H9 (cell line): Measurements from ENCODE around the gene GPD1. TPM values are rescaled to one million over a fixed set of nuclear protein-coding genes. Genes with fewer than 3 reads are reported as not detected.
A peak's percentile ranks its signal among the peaks of the same experiment; 100 is the strongest.

ENCODE experiments used
- DNase-seq: peaks from one replicate; pipeline ENCODE4 v3.0.0-alpha.2; 2017
- H2AFZ ChIP-seq: one replicate; pipeline ENCODE4 v1.6.1; 2013; ENCODE audit warnings: mild to moderate bottlenecking, low read length, control low read depth, moderate library complexity
- H2AK5ac ChIP-seq: 2 replicates; pipeline ENCODE4 v1.6.1; 2013; ENCODE audit warnings: low read length, control low read depth, mixed read lengths; ENCODE audit not compliant: insufficient read length
- H2BK120ac ChIP-seq: one replicate; pipeline ENCODE4 v1.6.1; 2013; ENCODE audit warnings: low read depth, mild to moderate bottlenecking, low read length, control low read depth, inconsistent platforms; ENCODE audit not compliant: poor library complexity, severe bottlenecking
- H2BK12ac ChIP-seq: 2 replicates; pipeline ENCODE4 v1.6.1; 2013; ENCODE audit warnings: low read length, control low read depth, mixed read lengths, low read depth; ENCODE audit not compliant: insufficient read length
- H2BK15ac ChIP-seq: 2 replicates; pipeline ENCODE4 v1.6.1; 2013; ENCODE audit warnings: low read depth, low read length, control low read depth
- H2BK20ac ChIP-seq: one replicate; pipeline ENCODE4 v1.6.1; 2013; ENCODE audit warnings: low read depth, mild to moderate bottlenecking, low read length, control low read depth, inconsistent platforms; ENCODE audit not compliant: poor library complexity, severe bottlenecking
- H2BK5ac ChIP-seq: 2 replicates; pipeline ENCODE4 v1.6.1; 2013; ENCODE audit warnings: low read length, control low read depth, mixed read lengths; ENCODE audit not compliant: insufficient read length
- H3K14ac ChIP-seq: 2 replicates; pipeline ENCODE4 v1.6.1; 2013; ENCODE audit warnings: low read length, control low read depth; ENCODE audit not compliant: insufficient read depth
- H3K18ac ChIP-seq: 2 replicates; pipeline ENCODE4 v1.6.1; 2013; ENCODE audit warnings: low read depth, mild to moderate bottlenecking, mixed read lengths, low read length, control low read depth; ENCODE audit not compliant: insufficient read length
- H3K23ac ChIP-seq: 2 replicates; pipeline ENCODE4 v1.6.1; 2013; ENCODE audit warnings: low read length, control low read depth, mixed read lengths, low read depth; ENCODE audit not compliant: insufficient read length
- H3K23me2 ChIP-seq: 2 replicates; pipeline ENCODE4 v1.6.1; 2013; ENCODE audit warnings: low read depth, mild to moderate bottlenecking, mixed read lengths, low read length, control low read depth; ENCODE audit not compliant: insufficient read length, poor library complexity, severe bottlenecking
- H3K27ac ChIP-seq: 2 replicates; pipeline ENCODE4 v1.5.1; 2013; ENCODE audit warnings: low read length, control low read depth, mixed read lengths, low read depth; ENCODE audit not compliant: insufficient read length
- H3K27me3 ChIP-seq: 2 replicates; pipeline ENCODE4 v1.6.1; 2013; ENCODE audit warnings: low read length, control low read depth, inconsistent platforms; ENCODE audit not compliant: insufficient read depth
- H3K4ac ChIP-seq: 2 replicates; pipeline ENCODE4 v1.6.1; 2013; ENCODE audit warnings: low read depth, mild to moderate bottlenecking, control low read depth, inconsistent platforms, low read length, moderate library complexity
- H3K4me1 ChIP-seq: 2 replicates; pipeline ENCODE4 v1.6.1; 2013; ENCODE audit warnings: low read length, control low read depth, inconsistent platforms; ENCODE audit not compliant: insufficient read depth
- H3K4me2 ChIP-seq: 2 replicates; pipeline ENCODE4 v1.6.1; 2013; ENCODE audit warnings: low read length, control low read depth, mixed read lengths; ENCODE audit not compliant: insufficient read length, insufficient read depth
- H3K56ac ChIP-seq: 2 replicates; pipeline ENCODE4 v1.6.1; 2013; ENCODE audit warnings: low read depth, mild to moderate bottlenecking, mixed read lengths, low read length, control low read depth; ENCODE audit not compliant: insufficient read length
- H3K79me1 ChIP-seq: 2 replicates; pipeline ENCODE4 v1.6.1; 2013; ENCODE audit warnings: low read depth, mild to moderate bottlenecking, moderate library complexity, low read length, control low read depth, inconsistent platforms; ENCODE audit not compliant: insufficient read depth, poor library complexity, severe bottlenecking
- H3K79me2 ChIP-seq: 2 replicates; pipeline ENCODE4 v1.6.1; 2013; ENCODE audit warnings: low read length, control low read depth, inconsistent platforms; ENCODE audit not compliant: insufficient read depth
- H3K9ac ChIP-seq: 2 replicates; pipeline ENCODE4 v1.6.1; 2013; ENCODE audit warnings: low read length, control low read depth, mixed read lengths; ENCODE audit not compliant: insufficient read length; ENCODE audit errors: extremely low read depth
- H3K9me3 ChIP-seq: one replicate; pipeline ENCODE4 v1.6.1; 2013; ENCODE audit warnings: low read depth, low read length, inconsistent platforms; ENCODE audit not compliant: control insufficient read depth
- H3T11ph ChIP-seq: one replicate; pipeline ENCODE4 v1.6.1; 2013; ENCODE audit warnings: mild to moderate bottlenecking, low read length, control low read depth, inconsistent platforms
- H4K20me1 ChIP-seq: one replicate; pipeline ENCODE4 v1.6.1; 2013; ENCODE audit not compliant: control insufficient read depth, insufficient read length, insufficient read depth
- H4K5ac ChIP-seq: 2 replicates; pipeline ENCODE4 v1.6.1; 2013; ENCODE audit warnings: low read depth, mild to moderate bottlenecking, mixed read lengths, low read length, control low read depth; ENCODE audit not compliant: insufficient read length
- H4K8ac ChIP-seq: replicated peaks from 2 replicates; pipeline ENCODE4 v1.6.1; 2013; ENCODE audit warnings: low read length, control low read depth, mixed read lengths, low read depth; ENCODE audit not compliant: insufficient read length
- H4K91ac ChIP-seq: 2 replicates; pipeline ENCODE4 v1.6.1; 2013; ENCODE audit warnings: low read depth, mild to moderate bottlenecking, moderate library complexity, mixed read lengths, low read length, control low read depth; ENCODE audit not compliant: insufficient read length
- H3K27ac Mint-ChIP-seq, 3 experiments: 2 replicates in 2 of 3; 3 replicates in 1 of 3; pipeline ENCODE4 v1.8.0; 2020 to 2021; ENCODE audit warnings: mixed read lengths in 3 of 3, mild to moderate bottlenecking in 1 of 3, moderate library complexity in 1 of 3
- H3K27me3 Mint-ChIP-seq: 2 replicates; pipeline ENCODE4 v1.8.0; 2021; ENCODE audit warnings: low read depth, mild to moderate bottlenecking, moderate library complexity, mixed read lengths
- H3K36me3 Mint-ChIP-seq, 3 experiments: 2 replicates in 2 of 3; 3 replicates in 1 of 3; pipeline ENCODE4 v1.8.0; 2020 to 2021; ENCODE audit warnings: low read depth in 3 of 3, mixed read lengths in 3 of 3; ENCODE audit not compliant: insufficient read depth in 1 of 3
- H3K4me1 Mint-ChIP-seq, 2 experiments: 2 replicates each; pipeline ENCODE4 v1.8.0; 2020; ENCODE audit warnings: mixed read lengths in 2 of 2
- H3K4me3 Mint-ChIP-seq, 2 experiments: 2 replicates in 1 of 2; 3 replicates in 1 of 2; pipeline ENCODE4 v1.8.0; 2020 to 2021; ENCODE audit warnings: mild to moderate bottlenecking in 2 of 2, mixed read lengths in 2 of 2, moderate library complexity in 1 of 2
- H3K9me3 Mint-ChIP-seq, 2 experiments: 2 replicates in 1 of 2; 3 replicates in 1 of 2; pipeline ENCODE4 v1.8.0; 2020; ENCODE audit warnings: mild to moderate bottlenecking in 2 of 2, mixed read lengths in 2 of 2, moderate library complexity in 1 of 2
- CTCF ChIP-seq: fragments of 200-600 bp; sonication (generic); conservative IDR thresholded peaks from 3 replicates; pipeline ENCODE4 v1.8.0; 2021; ENCODE audit warnings: antibody characterized with exemption, mild to moderate bottlenecking
- WGBS: extraction: QIAGEN DNeasy Blood & Tissue Kit; methylation state at CpG from one replicate; pipeline ENCODE4 v1.1.7; 2013; ENCODE audit warnings: missing lambda C conversion rate, low lambda C conversion rate, mixed read lengths; ENCODE audit not compliant: insufficient read length; ENCODE audit errors: extremely low coverage; 5-methylcytosine and 5-hydroxymethylcytosine counted together
- total RNA-seq: library from RNA; stranded (reverse); gene quantifications from 2 replicates; pipeline ENCODE4 v1.2.1, GENCODE V29; 2021

Gene GPD1
- total RNA-seq, 1 experiment from 2014 or later: 0.70 TPM

- Histone ChIP-seq H3K4ac (no peak overlapping the region), H3K9ac (no peak overlapping the region), H3K27me3 (no peaks in the 10 kb centered on the region), H3K14ac (no peak overlapping the region), H3K27ac (no peak overlapping the region), H3T11ph (no peak overlapping the region), H3K18ac (no peak overlapping the region), H4K91ac (no peak overlapping the region), H3K56ac (no peak overlapping the region), H2BK120ac (no peak overlapping the region), H3K23me2 (no peaks in the 10 kb centered on the region), H2AFZ (no peak overlapping the region), H3K9me3 (no peaks in the 10 kb centered on the region), H3K79me1 (no peaks in the 10 kb centered on the region), H3K4me1 (no peaks in the 10 kb centered on the region; the same call in 1 of the 2 replicates), H3K4me2 (no peak overlapping the region), H2AK5ac (no peak overlapping the region), H2BK12ac (no peak overlapping the region), H4K8ac (no peak overlapping the region), H3K23ac (no peak overlapping the region), H2BK15ac (no peak overlapping the region), H4K20me1 (no peaks in the 10 kb centered on the region), H2BK20ac (no peak overlapping the region), H3K79me2 (no peaks in the 10 kb centered on the region), H2BK5ac (no peak overlapping the region), H4K5ac (no peak overlapping the region)
- H3K36me3 Mint-ChIP-seq: peaks cover 41 to 65% (median 59%) of the 10 kb centered on the region in 3 experiments
- no peak for TF ChIP-seq CTCF
- no peak overlapping the region for H3K4me3 Mint-ChIP-seq
- peaks cover 45 to 48% of the 10 kb centered on the region in 2 experiments for H3K4me1 Mint-ChIP-seq
- no CpG with 5 or more reads among the region's 3 CpGs for WGBS
- DNase-seq: no peak
- H3K27me3 Mint-ChIP-seq: peaks cover 4% of the 10 kb centered on the region
- no peaks in the 10 kb centered on the region for H3K9me3 Mint-ChIP-seq
- peak overlapping the region in 1 of 3 experiments; percentile 48; a peak in 2 of 7 replicates for H3K27ac Mint-ChIP-seq
These were observed 3.2 kb upstream of the GPD1 start for GRCh38 chr12:50100561-50100960.
